Measurements from ENCODE around the gene SPATA2L. TPM values are rescaled to one million over a fixed set of nuclear protein-coding genes. Genes with fewer than 3 reads are reported as not detected.

The SPATA2L gene
- total and polyA plus RNA-seq, 2 of the 13 experiments (the other 11 are each of a cell fraction or from before 2014, with no cell fraction given) = 9.1 to 20.7 TPM

DNA sequence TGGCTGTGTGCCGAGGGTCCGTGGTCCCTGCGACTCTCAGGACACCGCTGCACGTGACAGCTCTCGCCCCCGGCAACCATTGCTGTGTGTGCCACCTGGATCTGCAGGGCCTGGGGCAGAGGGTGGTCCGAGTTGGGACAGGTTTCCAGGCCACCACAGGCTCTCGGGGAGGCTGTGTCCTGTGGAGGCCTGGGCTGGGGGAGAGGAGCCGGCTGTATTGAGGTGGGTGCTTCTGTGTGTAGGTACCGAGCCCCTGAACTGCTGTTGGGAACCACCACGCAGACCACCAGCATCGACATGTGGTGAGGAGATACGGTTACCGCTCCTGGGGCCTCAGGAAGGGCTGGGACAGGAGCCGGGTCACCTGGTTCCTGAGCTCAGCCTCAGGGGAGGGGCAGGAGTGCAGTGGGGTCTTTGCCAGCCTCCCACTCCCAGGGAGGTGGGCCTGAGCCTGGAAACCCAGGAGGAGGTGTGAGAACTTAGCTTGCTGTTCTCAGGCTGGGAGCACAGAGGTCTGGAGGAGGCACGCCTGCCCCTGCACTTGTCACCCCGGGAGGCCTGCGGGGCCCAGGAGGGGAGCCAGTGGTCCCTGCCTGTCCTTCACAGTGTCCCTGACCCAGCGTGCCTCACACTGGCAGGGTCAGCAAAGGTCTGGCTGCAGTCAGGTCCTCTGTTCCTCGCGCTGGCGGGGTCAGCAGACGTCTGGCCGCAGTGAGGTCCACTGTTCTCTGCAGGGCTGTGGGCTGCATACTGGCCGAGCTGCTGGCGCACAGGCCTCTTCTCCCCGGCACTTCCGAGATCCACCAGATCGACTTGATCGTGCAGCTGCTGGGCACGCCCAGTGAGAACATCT is 7.3 kb downstream of the SPATA2L start (continued):
- TF ChIP-seq REST (IDR thresholded peaks at IDR 0.05; ENCODE audit: borderline replicate concordance in 1 of 2, low read depth in 1 of 2, low read length in 2 of 2) = no peak
- TF ChIP-seq CHD4 (IDR thresholded peaks at IDR 0.05; ENCODE audit: borderline replicate concordance, low read length) = no peak
- TF ChIP-seq HNF4G (IDR thresholded peaks at IDR 0.05; ENCODE audit: borderline replicate concordance, low read depth, low read length) = peak; percentile 10; the same call in 1 of the 2 replicates
- TF ChIP-seq HNF4G (CRISPR knock-in tag; IDR thresholded peaks at IDR 0.05; ENCODE audit: borderline replicate concordance, low read depth) = no peak
- TF ChIP-seq RFX3 (CRISPR knock-in tag; IDR thresholded peaks at IDR 0.05) = no peak
- TF ChIP-seq PRDM10 (CRISPR knock-in tag; IDR thresholded peaks at IDR 0.05; ENCODE audit: low read depth) = no peak
- peak; percentile 60; the same call in 1 of the 2 replicates for TF ChIP-seq BORCS8-MEF2B (CRISPR knock-in tag; IDR thresholded peaks at IDR 0.05)
- no peak for TF ChIP-seq ZNF768 (CRISPR knock-in tag; IDR thresholded peaks at IDR 0.05)
- TF ChIP-seq, protein P1, sequence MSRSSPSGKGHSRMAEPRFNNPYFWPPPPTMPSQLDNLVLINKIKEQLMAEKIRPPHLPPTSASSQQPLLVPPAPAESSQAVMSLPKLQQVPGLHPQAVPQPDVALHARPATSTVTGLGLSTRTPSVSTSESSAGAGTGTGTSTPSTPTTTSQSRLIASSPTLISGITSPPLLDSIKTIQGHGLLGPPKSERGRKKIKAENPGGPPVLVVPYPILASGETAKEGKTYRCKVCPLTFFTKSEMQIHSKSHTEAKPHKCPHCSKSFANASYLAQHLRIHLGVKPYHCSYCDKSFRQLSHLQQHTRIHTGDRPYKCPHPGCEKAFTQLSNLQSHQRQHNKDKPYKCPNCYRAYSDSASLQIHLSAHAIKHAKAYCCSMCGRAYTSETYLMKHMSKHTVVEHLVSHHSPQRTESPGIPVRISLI (CRISPR knock-in tag; IDR thresholded peaks at IDR 0.05; ENCODE audit: borderline replicate concordance) = no peak
- TF ChIP-seq SOX13 (IDR thresholded peaks at IDR 0.05) = no peak
- TF ChIP-seq SOX13 (CRISPR knock-in tag; conservative IDR thresholded peaks at IDR 0.05 in 1 of 2, IDR thresholded peaks at IDR 0.05 in 1 of 2) = peak in 1 of 2 experiments; percentile 63; a peak in 2 of 4 replicates
- TF ChIP-seq, protein P2, sequence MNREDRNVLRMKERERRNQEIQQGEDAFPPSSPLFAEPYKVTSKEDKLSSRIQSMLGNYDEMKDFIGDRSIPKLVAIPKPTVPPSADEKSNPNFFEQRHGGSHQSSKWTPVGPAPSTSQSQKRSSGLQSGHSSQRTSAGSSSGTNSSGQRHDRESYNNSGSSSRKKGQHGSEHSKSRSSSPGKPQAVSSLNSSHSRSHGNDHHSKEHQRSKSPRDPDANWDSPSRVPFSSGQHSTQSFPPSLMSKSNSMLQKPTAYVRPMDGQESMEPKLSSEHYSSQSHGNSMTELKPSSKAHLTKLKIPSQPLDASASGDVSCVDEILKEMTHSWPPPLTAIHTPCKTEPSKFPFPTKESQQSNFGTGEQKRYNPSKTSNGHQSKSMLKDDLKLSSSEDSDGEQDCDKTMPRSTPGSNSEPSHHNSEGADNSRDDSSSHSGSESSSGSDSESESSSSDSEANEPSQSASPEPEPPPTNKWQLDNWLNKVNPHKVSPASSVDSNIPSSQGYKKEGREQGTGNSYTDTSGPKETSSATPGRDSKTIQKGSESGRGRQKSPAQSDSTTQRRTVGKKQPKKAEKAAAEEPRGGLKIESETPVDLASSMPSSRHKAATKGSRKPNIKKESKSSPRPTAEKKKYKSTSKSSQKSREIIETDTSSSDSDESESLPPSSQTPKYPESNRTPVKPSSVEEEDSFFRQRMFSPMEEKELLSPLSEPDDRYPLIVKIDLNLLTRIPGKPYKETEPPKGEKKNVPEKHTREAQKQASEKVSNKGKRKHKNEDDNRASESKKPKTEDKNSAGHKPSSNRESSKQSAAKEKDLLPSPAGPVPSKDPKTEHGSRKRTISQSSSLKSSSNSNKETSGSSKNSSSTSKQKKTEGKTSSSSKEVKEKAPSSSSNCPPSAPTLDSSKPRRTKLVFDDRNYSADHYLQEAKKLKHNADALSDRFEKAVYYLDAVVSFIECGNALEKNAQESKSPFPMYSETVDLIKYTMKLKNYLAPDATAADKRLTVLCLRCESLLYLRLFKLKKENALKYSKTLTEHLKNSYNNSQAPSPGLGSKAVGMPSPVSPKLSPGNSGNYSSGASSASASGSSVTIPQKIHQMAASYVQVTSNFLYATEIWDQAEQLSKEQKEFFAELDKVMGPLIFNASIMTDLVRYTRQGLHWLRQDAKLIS (CRISPR knock-in tag; IDR thresholded peaks at IDR 0.05) = no peak
- TF ChIP-seq ZNF337 (CRISPR knock-in tag; IDR thresholded peaks at IDR 0.05; ENCODE audit: borderline replicate concordance, low read depth) = no peak
